Measurements from ENCODE around the gene TTYH2.

Gene TTYH2

GRCh38 chr17:74274060-74274708 lies 60.8 kb downstream of the TTYH2 start, which contains the start of gene DNAI2:
TSS of gene DNAI2 (plus strand) at chr17:74274234. CDS start at chr17:74281818, 7,584 bp downstream.
- Histone ChIP-seq H2AFZ (ENCODE audit: low read length) (no peak within 1 kb of the TSS), H3K4me3 (ENCODE audit: low read depth, low read length, poor library complexity, severe bottlenecking) (no peak within 1 kb of the TSS), H3K4me2 (ENCODE audit: low read length) (no peak within 1 kb of the TSS), H3K9ac (ENCODE audit: low read length) (no peak within 1 kb of the TSS), H4K20me1 (ENCODE audit: insufficient read depth, low read length) (no peaks in the 10 kb centered on the region), H3K36me3 (ENCODE audit: insufficient read depth, low read length) (no peaks in the 10 kb centered on the region), H3K9me3 (ENCODE audit: low read length) (no peaks in the 10 kb centered on the region), H3K27ac (ENCODE audit: low read depth, low read length, poor library complexity, severe bottlenecking) (no peak within 1 kb of the TSS), H3K4me1 (ENCODE audit: insufficient read depth, low read length, severe bottlenecking) (no peaks in the 10 kb centered on the region), H3K9me2 (ENCODE audit: low read depth, low read length) (no peaks in the 10 kb centered on the region), H3K27me3 (ENCODE audit: insufficient read depth, low read length) (no peaks in the 10 kb centered on the region), H3K79me2 (ENCODE audit: insufficient read depth, low read length) (no peaks in the 10 kb centered on the region), H3F3A (ENCODE audit: insufficient read depth, low read length) (no peaks in the 10 kb centered on the region)
- TF ChIP-seq, protein P1, sequence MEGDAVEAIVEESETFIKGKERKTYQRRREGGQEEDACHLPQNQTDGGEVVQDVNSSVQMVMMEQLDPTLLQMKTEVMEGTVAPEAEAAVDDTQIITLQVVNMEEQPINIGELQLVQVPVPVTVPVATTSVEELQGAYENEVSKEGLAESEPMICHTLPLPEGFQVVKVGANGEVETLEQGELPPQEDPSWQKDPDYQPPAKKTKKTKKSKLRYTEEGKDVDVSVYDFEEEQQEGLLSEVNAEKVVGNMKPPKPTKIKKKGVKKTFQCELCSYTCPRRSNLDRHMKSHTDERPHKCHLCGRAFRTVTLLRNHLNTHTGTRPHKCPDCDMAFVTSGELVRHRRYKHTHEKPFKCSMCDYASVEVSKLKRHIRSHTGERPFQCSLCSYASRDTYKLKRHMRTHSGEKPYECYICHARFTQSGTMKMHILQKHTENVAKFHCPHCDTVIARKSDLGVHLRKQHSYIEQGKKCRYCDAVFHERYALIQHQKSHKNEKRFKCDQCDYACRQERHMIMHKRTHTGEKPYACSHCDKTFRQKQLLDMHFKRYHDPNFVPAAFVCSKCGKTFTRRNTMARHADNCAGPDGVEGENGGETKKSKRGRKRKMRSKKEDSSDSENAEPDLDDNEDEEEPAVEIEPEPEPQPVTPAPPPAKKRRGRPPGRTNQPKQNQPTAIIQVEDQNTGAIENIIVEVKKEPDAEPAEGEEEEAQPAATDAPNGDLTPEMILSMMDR (IDR thresholded peaks at IDR 0.05; ENCODE audit: low read length): no peak
- TF ChIP-seq EZH2 (IDR thresholded peaks at IDR 0.05; ENCODE audit: borderline replicate concordance, low read length): no peak

DNA sequence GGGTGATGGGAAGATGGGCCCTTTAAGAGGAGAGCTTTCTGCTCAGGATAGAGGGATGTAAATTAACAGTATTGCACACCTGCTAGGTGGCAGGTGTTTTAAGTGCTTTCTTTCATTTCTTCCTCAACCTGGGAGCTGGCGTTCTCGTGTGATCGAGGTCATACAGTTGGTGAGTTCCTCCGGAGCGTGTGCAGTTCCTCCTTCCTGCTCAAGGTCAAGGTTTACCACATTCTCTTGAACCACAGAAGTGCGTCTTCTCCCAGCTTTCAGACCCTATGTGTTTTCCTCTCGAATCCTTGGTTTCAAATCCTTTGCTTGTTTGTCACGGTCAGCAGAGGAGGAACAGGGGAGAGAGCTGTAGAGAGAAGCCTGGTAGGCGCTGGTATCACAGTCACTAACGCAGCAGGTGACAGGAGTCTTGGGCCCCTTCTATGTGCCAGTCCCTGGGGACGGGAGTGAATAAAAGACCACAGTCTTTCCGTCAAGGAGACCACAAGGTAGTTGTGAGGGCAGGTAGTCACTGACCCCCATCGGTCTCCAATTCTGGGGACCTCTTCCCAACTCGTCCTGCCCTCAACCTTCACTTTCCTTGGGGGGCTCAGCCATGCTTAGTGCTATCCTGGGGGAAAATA lies 61.5 kb downstream of the TTYH2 start:
- H3K27me3 ChIP-seq (ENCODE audit: insufficient read depth, low read length): no peaks in the 10 kb centered on the region
- no peak overlapping the region for H3K4me2 ChIP-seq (ENCODE audit: low read length)
- no peaks in the 10 kb centered on the region for H3K9me2 ChIP-seq (ENCODE audit: low read depth, low read length)

DNA sequence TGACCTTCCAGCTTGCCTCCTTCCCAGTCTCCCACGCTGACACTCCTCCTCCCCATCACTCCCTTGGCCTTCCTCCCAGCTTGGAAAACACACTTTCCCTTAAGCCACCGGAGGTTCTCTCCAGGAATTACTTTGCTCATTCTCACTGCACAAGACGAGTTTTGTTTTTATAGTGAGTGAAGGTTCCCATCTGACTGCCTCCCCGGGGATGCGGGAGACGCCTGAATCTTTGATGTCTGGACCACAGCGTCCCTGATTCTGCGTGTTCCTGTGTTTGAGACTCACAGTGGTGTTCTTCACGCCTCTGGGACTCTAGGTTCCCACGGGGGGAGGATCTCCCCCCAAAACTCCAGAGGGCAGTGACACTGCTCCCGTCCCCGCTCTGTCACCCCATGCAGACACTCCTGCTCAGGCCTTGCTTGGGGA lies 62.7 kb downstream of the TTYH2 start:
- H3K4me2 ChIP-seq (ENCODE audit: low read length): no peak overlapping the region
- H4K20me1 ChIP-seq (ENCODE audit: insufficient read depth, low read length): no peaks in the 10 kb centered on the region
- H3K4me1 ChIP-seq (ENCODE audit: insufficient read depth, low read length, severe bottlenecking): no peaks in the 10 kb centered on the region
- no peak overlapping the region for H3K27ac ChIP-seq (ENCODE audit: low read depth, low read length, poor library complexity, severe bottlenecking)
- H3K27me3 ChIP-seq (ENCODE audit: insufficient read depth, low read length): no peaks in the 10 kb centered on the region
- H3K79me2 ChIP-seq (ENCODE audit: insufficient read depth, low read length): no peaks in the 10 kb centered on the region
- H3K9me2 ChIP-seq (ENCODE audit: low read depth, low read length): no peaks in the 10 kb centered on the region
- no peak overlapping the region for H3K4me3 ChIP-seq (ENCODE audit: low read depth, low read length, poor library complexity, severe bottlenecking)
- H3K9ac ChIP-seq (ENCODE audit: low read length): no peak overlapping the region
- no peaks in the 10 kb centered on the region for H3K9me3 ChIP-seq (ENCODE audit: low read length)
- TF ChIP-seq, protein P1 (IDR thresholded peaks at IDR 0.05; ENCODE audit: low read length): no peak
- no peak for TF ChIP-seq EZH2 (IDR thresholded peaks at IDR 0.05; ENCODE audit: borderline replicate concordance, low read length)
- H2AFZ ChIP-seq (ENCODE audit: low read length): no peak overlapping the region
- no peaks in the 10 kb centered on the region for H3F3A ChIP-seq (ENCODE audit: insufficient read depth, low read length)
- no peaks in the 10 kb centered on the region for H3K36me3 ChIP-seq (ENCODE audit: insufficient read depth, low read length)

More for the DNA sequence above, 61.5 kb downstream of the TTYH2 start:
- TF ChIP-seq EZH2 (IDR thresholded peaks at IDR 0.05; ENCODE audit: borderline replicate concordance, low read length): no peak
- TF ChIP-seq, protein P1 (IDR thresholded peaks at IDR 0.05; ENCODE audit: low read length): no peak
- Histone ChIP-seq H3K9ac (ENCODE audit: low read length) (no peak overlapping the region), H4K20me1 (ENCODE audit: insufficient read depth, low read length) (no peaks in the 10 kb centered on the region), H3K9me3 (ENCODE audit: low read length) (no peaks in the 10 kb centered on the region), H3K36me3 (ENCODE audit: insufficient read depth, low read length) (no peaks in the 10 kb centered on the region), H3K79me2 (ENCODE audit: insufficient read depth, low read length) (no peaks in the 10 kb centered on the region), H3F3A (ENCODE audit: insufficient read depth, low read length) (no peaks in the 10 kb centered on the region), H3K4me3 (ENCODE audit: low read depth, low read length, poor library complexity, severe bottlenecking) (no peak overlapping the region), H3K27ac (ENCODE audit: low read depth, low read length, poor library complexity, severe bottlenecking) (no peak overlapping the region), H2AFZ (ENCODE audit: low read length) (no peak overlapping the region), H3K4me1 (ENCODE audit: insufficient read depth, low read length, severe bottlenecking) (no peaks in the 10 kb centered on the region)

Data from OCI-LY1 (cell line).